Measurements from ENCODE around the gene NDUFS6.
"Not testable (repeated sequence)": the region's sequence is repeated elsewhere in the genome, so short reads cannot be mapped to it uniquely, and the experiment has no call there.

NDUFS6 gene

DNA sequence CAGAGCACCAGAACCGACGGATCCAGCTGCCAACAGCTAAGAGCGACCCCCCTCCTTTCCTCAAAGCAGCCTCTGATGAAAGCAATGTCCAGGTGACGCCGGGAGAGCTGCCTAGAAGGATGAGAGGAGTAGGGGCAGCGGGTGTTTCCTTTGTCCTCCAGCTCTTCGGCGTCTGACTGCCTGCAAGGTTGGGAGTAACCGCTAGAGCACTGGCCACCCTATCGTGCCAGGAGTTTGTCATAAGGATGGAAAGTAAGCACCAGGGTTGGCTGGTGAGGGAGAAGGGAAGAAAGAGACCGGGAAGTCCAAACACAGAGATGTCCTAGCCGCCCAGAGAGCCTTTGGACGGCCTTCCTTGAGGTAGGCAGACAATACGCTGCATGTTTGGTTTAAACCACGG lies 12.4 kb upstream of the NDUFS6 start:
- no peaks in the 10 kb centered on the region for H3K27me3 ChIP-seq (ENCODE audit: insufficient read depth, poor library complexity, severe bottlenecking)
- no peak overlapping the region for H3K4me3 ChIP-seq (replicated peaks; ENCODE audit: insufficient read depth, low read length)
- no peak for DNase-seq (ENCODE audit: low read depth in 1 of 2, low spot score in 1 of 2)
- H3K27ac ChIP-seq (replicated peaks): no peak overlapping the region
- TF ChIP-seq CTCF (IDR thresholded peaks at IDR 0.05; ENCODE audit: insufficient read depth, low read length) (no peak), REST (IDR thresholded peaks at IDR 0.05; ENCODE audit: insufficient replicate concordance, low read depth) (no peak), POLR2AphosphoS5 (IDR thresholded peaks at IDR 0.05; ENCODE audit: low read depth) (no peak), SPI1 (IDR thresholded peaks at IDR 0.05; ENCODE audit: borderline replicate concordance, low read depth) (no peak), GABPA (IDR thresholded peaks at IDR 0.05; ENCODE audit: low read depth) (no peak)

GRCh38 chr5:1789438-1789833 lies 11.8 kb upstream of the NDUFS6 start:
- not testable (repeated sequence) for H3K27me3 ChIP-seq (ENCODE audit: insufficient read depth, poor library complexity, severe bottlenecking); DNase-seq (ENCODE audit: low read depth in 1 of 2, low spot score in 1 of 2); H3K4me3 ChIP-seq (replicated peaks; ENCODE audit: insufficient read depth, low read length); H3K27ac ChIP-seq (replicated peaks)

DNA sequence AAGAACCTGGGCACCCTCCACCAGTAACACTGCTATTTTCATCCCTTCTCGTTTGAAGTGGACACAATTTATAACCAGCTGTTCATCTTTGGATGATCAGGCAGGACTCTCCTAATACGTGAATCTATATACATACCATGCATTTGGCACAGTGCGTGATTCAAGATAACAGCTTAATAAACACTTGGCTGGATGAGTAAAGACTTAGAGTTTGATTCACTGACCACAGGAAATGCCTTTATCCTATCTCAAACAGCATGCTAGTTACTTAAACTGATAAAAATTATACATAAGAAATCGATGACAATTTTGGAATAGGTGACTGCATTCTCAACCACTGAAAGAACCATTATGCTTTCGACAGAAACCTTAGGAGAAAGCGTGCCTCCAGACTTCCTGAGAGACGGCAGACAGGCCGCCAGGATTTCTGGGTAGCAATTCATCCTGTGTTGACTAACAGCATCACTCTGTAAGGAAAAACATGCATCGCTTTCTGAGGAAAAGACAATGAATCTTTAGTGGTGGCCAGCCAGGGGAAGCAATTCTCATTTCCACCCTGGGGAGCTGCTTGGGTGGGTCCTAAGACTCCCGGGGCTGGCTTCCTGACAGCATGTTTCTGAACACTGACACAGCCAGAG lies 11.3 kb upstream of the NDUFS6 start:
- no peaks in the 10 kb centered on the region for H3K27me3 ChIP-seq (ENCODE audit: insufficient read depth, poor library complexity, severe bottlenecking)
- no peak for DNase-seq (ENCODE audit: low read depth in 1 of 2, low spot score in 1 of 2)

More for the DNA sequence above, 11.3 kb upstream of the NDUFS6 start:
- no peak overlapping the region for H3K27ac ChIP-seq (replicated peaks)
- TF ChIP-seq REST (IDR thresholded peaks at IDR 0.05; ENCODE audit: insufficient replicate concordance, low read depth) (no peak), POLR2AphosphoS5 (IDR thresholded peaks at IDR 0.05; ENCODE audit: low read depth) (no peak), CTCF (IDR thresholded peaks at IDR 0.05; ENCODE audit: insufficient read depth, low read length) (no peak), SPI1 (IDR thresholded peaks at IDR 0.05; ENCODE audit: borderline replicate concordance, low read depth) (no peak), GABPA (IDR thresholded peaks at IDR 0.05; ENCODE audit: low read depth) (no peak)
- no peak overlapping the region for H3K4me3 ChIP-seq (replicated peaks; ENCODE audit: insufficient read depth, low read length)

Measured in HL-60 (cell line).